GM23338 (cell line): ENCODE measurements around the gene UTP18. TPM values are rescaled to one million over a fixed set of nuclear protein-coding genes. Genes with fewer than 3 reads are reported as not detected.

Experiments used
- ATAC-seq: fragments of 200-7000 bp; cut with Tn5 transposase; 3 replicates; pipeline ENCODE4 v1.9.1; 2020
- DNase-seq: peaks from one replicate; pipeline ENCODE4 v3.0.0-alpha.2; 2015; ENCODE audit warnings: low spot score
- H2AFZ ChIP-seq: fragments of 200-600 bp; sonication (generic); 2 replicates; pipeline ENCODE4 v1.8.0; 2016; ENCODE audit warnings: antibody characterized with exemption, mild to moderate bottlenecking, moderate library complexity
- H3F3A ChIP-seq: fragments of 200-600 bp; sonication (generic); replicated peaks from 2 replicates; pipeline ENCODE4 v1.8.0; 2017; ENCODE audit warnings: antibody characterized with exemption, mixed run types, low read depth
- H3K27ac ChIP-seq: fragments of 200-600 bp; sonication (generic); 2 replicates; pipeline ENCODE4 v1.6.1; 2016; ENCODE audit warnings: low read depth
- H3K27me3 ChIP-seq: fragments of 200-600 bp; sonication (generic); 2 replicates; pipeline ENCODE4 v1.8.0; 2016; ENCODE audit warnings: mild to moderate bottlenecking, mixed run types, moderate library complexity; ENCODE audit not compliant: insufficient read depth
- H3K36me3 ChIP-seq: fragments of 200-600 bp; sonication (generic); 2 replicates; pipeline ENCODE4 v1.8.0; 2016; ENCODE audit warnings: mild to moderate bottlenecking; ENCODE audit not compliant: insufficient read depth
- H3K4me1 ChIP-seq: fragments of 200-600 bp; sonication (generic); 2 replicates; pipeline ENCODE4 v1.8.0; 2016; ENCODE audit warnings: mild to moderate bottlenecking, moderate library complexity; ENCODE audit not compliant: insufficient read depth
- H3K4me2 ChIP-seq: fragments of 200-600 bp; sonication (generic); 2 replicates; pipeline ENCODE4 v1.7.1; 2017; ENCODE audit warnings: mixed run types
- H3K4me3 ChIP-seq: fragments of 200-600 bp; sonication (generic); 2 replicates; pipeline ENCODE4 v1.6.1; 2016; ENCODE audit warnings: mixed run types
- H3K79me2 ChIP-seq: fragments of 200-600 bp; sonication (generic); replicated peaks from 2 replicates; pipeline ENCODE4 v1.8.0; 2017; ENCODE audit warnings: mild to moderate bottlenecking; ENCODE audit not compliant: insufficient read depth
- H3K9me2 ChIP-seq: fragments of 200-600 bp; sonication (generic); 2 replicates; pipeline ENCODE4 v1.8.0; 2017; ENCODE audit not compliant: insufficient read depth
- H4K20me1 ChIP-seq: fragments of 200-600 bp; sonication (generic); replicated peaks from 2 replicates; pipeline ENCODE4 v1.8.0; 2017; ENCODE audit warnings: mild to moderate bottlenecking; ENCODE audit not compliant: insufficient read depth
- H3K27ac Mint-ChIP-seq: 2 replicates; pipeline ENCODE4 v1.8.0; 2020; ENCODE audit warnings: inconsistent platforms, mild to moderate bottlenecking, moderate library complexity, mixed read lengths
- H3K27me3 Mint-ChIP-seq: 3 replicates; pipeline ENCODE4 v1.8.0; 2022; ENCODE audit warnings: low read depth, mild to moderate bottlenecking, moderate library complexity, mixed read lengths, inconsistent platforms; ENCODE audit not compliant: insufficient read depth, poor library complexity
- H3K36me3 Mint-ChIP-seq: 3 replicates; pipeline ENCODE4 v1.8.0; 2021; ENCODE audit warnings: low read depth, mild to moderate bottlenecking, inconsistent platforms, moderate library complexity, mixed read lengths
- H3K4me1 Mint-ChIP-seq: 3 replicates; pipeline ENCODE4 v1.8.0; 2020; ENCODE audit warnings: mild to moderate bottlenecking, inconsistent platforms, mixed read lengths
- H3K4me3 Mint-ChIP-seq: 3 replicates; pipeline ENCODE4 v1.8.0; 2021; ENCODE audit warnings: moderate library complexity, mild to moderate bottlenecking, inconsistent platforms, mixed read lengths
- H3K9me3 Mint-ChIP-seq: 3 replicates; pipeline ENCODE4 v1.8.0; 2020; ENCODE audit warnings: moderate library complexity, mild to moderate bottlenecking, inconsistent platforms, mixed read lengths
- CREB1 ChIP-seq: fragments of 250-450 bp; sonication (Bioruptor Pico); IDR thresholded peaks from 2 replicates; pipeline ENCODE4 v1.5.0; 2020; ENCODE audit warnings: low read depth, mild to moderate bottlenecking, moderate library complexity
- ETS1 ChIP-seq: IDR thresholded peaks from 2 replicates; pipeline ENCODE4 v1.6.1; 2016; ENCODE audit warnings: antibody characterized with exemption
- EZH2 ChIP-seq: fragments of 200-600 bp; sonication (generic); IDR thresholded peaks from one replicate; pipeline ENCODE4 v1.8.0; 2017; ENCODE audit warnings: antibody characterized with exemption, mild to moderate bottlenecking, low read depth; ENCODE audit not compliant: unreplicated experiment
- JUNB ChIP-seq: IDR thresholded peaks from one replicate; pipeline ENCODE4 v1.6.1; 2016; ENCODE audit warnings: antibody characterized with exemption; ENCODE audit not compliant: unreplicated experiment
- NANOG ChIP-seq: IDR thresholded peaks from 2 replicates; pipeline ENCODE4 v1.6.1; 2016; ENCODE audit warnings: antibody characterized with exemption, borderline replicate concordance
- REST ChIP-seq: IDR thresholded peaks from one replicate; pipeline ENCODE4 v1.6.1; 2018; ENCODE audit warnings: antibody characterized with exemption; ENCODE audit not compliant: unreplicated experiment
- ZNF114 ChIP-seq: fragments of 250-450 bp; sonication (Bioruptor Pico); IDR thresholded peaks from 2 replicates; pipeline ENCODE4 v1.5.0; 2020; ENCODE audit warnings: mild to moderate bottlenecking, moderate library complexity
- ZNF331 ChIP-seq: fragments of 250-450 bp; sonication (Bioruptor Pico); IDR thresholded peaks from 2 replicates; pipeline ENCODE4 v1.5.0; 2020; ENCODE audit warnings: low read depth, mild to moderate bottlenecking, moderate library complexity
- polyA plus RNA-seq: library from polyadenylated mRNA; unstranded; fragments of >200 nt; fragmentation: Nextera tagmentation; extraction: Ambion mirVana; gene quantifications from 2 replicates; pipeline ENCODE4 v1.2.1, GENCODE V29; 2016
- total RNA-seq: library from RNA; depleted of rRNA; stranded (reverse); fragments of >200 nt; shearing (Covaris generic); gene quantifications from 2 replicates; pipeline ENCODE4 v1.2.3, GENCODE V29; 2014
- TF ChIP-seq, protein P1 (sequence below): fragments of 250-450 bp; sonication (Bioruptor Pico); IDR thresholded peaks from 2 replicates; pipeline ENCODE4 v1.5.0; 2020; ENCODE audit warnings: mild to moderate bottlenecking, moderate library complexity

The UTP18 gene
- total and polyA plus RNA-seq, 2 experiments from 2014 or later, result 79.4 to 87.9 TPM

DNA sequence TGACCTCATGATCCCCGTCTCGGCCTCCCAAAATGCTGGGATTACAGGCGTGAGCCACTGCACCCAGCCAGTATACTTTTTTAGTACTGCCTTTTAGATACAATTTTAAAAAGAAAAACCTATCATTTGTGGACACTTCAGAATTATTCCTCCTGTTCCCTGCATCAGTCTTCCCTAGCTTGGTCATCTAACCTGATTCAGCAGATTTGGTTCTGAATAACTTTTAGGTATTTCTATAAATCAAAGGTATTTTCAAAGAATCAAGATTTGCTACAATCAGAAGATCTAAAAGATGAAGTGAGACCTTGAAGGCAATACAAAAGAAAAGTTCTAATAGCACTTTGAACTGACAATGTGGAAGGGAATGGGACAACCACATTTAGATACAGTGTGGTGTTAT is 30.5 kb upstream of the UTP18 start:
- H3K36me3 Mint-ChIP-seq, result peaks cover 2% of the 10 kb centered on the region; the same call in 2 of the 3 replicates
- H3K79me2 ChIP-seq, result peaks cover 95% of the 10 kb centered on the region

More for the DNA sequence above, 30.5 kb upstream of the UTP18 start:
- Histone ChIP-seq H2AFZ (no peak overlapping the region), H3K4me3 (no peak overlapping the region), H3K27me3 (no peaks in the 10 kb centered on the region), H3K4me1 (no peaks in the 10 kb centered on the region; the same call in 1 of the 2 replicates), H3K4me2 (no peak overlapping the region), H3F3A (no peaks in the 10 kb centered on the region), H3K27ac (no peak overlapping the region), H3K9me2 (no peaks in the 10 kb centered on the region), H4K20me1 (peaks cover 23% of the 10 kb centered on the region), H3K36me3 (peaks cover 2% of the 10 kb centered on the region; the same call in 1 of the 2 replicates)
- ATAC-seq, result no peak
- H3K4me3 Mint-ChIP-seq, result no peak overlapping the region
- peaks cover 2% of the 10 kb centered on the region; the same call in 1 of the 3 replicates for H3K4me1 Mint-ChIP-seq
- no peak overlapping the region for H3K27ac Mint-ChIP-seq
- peaks cover 2% of the 10 kb centered on the region for H3K27me3 Mint-ChIP-seq
- TF ChIP-seq REST (no peak), ETS1 (no peak), ZNF114 (CRISPR knock-in tag) (no peak), NANOG (no peak), ZNF331 (CRISPR knock-in tag) (no peak), EZH2 (no peak), JUNB (no peak), CREB1 (CRISPR knock-in tag) (no peak)
- TF ChIP-seq, protein P1, sequence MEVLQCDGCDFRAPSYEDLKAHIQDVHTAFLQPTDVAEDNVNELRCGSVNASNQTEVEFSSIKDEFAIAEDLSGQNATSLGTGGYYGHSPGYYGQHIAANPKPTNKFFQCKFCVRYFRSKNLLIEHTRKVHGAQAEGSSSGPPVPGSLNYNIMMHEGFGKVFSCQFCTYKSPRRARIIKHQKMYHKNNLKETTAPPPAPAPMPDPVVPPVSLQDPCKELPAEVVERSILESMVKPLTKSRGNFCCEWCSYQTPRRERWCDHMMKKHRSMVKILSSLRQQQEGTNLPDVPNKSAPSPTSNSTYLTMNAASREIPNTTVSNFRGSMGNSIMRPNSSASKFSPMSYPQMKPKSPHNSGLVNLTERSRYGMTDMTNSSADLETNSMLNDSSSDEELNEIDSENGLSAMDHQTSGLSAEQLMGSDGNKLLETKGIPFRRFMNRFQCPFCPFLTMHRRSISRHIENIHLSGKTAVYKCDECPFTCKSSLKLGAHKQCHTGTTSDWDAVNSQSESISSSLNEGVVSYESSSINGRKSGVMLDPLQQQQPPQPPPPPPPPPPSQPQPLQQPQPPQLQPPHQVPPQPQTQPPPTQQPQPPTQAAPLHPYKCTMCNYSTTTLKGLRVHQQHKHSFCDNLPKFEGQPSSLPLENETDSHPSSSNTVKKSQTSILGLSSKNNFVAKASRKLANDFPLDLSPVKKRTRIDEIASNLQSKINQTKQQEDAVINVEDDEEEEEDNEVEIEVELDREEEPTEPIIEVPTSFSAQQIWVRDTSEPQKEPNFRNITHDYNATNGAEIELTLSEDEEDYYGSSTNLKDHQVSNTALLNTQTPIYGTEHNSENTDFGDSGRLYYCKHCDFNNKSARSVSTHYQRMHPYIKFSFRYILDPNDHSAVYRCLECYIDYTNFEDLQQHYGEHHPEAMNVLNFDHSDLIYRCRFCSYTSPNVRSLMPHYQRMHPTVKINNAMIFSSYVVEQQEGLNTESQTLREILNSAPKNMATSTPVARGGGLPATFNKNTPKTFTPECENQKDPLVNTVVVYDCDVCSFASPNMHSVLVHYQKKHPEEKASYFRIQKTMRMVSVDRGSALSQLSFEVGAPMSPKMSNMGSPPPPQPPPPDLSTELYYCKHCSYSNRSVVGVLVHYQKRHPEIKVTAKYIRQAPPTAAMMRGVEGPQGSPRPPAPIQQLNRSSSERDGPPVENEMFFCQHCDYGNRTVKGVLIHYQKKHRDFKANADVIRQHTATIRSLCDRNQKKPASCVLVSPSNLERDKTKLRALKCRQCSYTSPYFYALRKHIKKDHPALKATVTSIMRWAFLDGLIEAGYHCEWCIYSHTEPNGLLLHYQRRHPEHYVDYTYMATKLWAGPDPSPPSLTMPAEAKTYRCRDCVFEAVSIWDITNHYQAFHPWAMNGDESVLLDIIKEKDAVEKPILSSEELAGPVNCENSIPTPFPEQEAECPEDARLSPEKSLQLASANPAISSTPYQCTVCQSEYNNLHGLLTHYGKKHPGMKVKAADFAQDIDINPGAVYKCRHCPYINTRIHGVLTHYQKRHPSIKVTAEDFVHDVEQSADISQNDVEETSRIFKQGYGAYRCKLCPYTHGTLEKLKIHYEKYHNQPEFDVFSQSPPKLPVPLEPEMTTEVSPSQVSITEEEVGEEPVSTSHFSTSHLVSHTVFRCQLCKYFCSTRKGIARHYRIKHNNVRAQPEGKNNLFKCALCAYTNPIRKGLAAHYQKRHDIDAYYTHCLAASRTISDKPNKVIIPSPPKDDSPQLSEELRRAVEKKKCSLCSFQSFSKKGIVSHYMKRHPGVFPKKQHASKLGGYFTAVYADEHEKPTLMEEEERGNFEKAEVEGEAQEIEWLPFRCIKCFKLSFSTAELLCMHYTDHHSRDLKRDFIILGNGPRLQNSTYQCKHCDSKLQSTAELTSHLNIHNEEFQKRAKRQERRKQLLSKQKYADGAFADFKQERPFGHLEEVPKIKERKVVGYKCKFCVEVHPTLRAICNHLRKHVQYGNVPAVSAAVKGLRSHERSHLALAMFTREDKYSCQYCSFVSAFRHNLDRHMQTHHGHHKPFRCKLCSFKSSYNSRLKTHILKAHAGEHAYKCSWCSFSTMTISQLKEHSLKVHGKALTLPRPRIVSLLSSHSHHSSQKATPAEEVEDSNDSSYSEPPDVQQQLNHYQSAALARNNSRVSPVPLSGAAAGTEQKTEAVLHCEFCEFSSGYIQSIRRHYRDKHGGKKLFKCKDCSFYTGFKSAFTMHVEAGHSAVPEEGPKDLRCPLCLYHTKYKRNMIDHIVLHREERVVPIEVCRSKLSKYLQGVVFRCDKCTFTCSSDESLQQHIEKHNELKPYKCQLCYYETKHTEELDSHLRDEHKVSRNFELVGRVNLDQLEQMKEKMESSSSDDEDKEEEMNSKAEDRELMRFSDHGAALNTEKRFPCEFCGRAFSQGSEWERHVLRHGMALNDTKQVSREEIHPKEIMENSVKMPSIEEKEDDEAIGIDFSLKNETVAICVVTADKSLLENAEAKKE (CRISPR knock-in tag), result no peak
- DNase-seq, result no peak
- H3K9me3 Mint-ChIP-seq, result no peaks in the 10 kb centered on the region
